ENCODE measurements around the gene TMEM52B.
"Not testable (repeated sequence)": the region's sequence is repeated elsewhere in the genome, so short reads cannot be mapped to it uniquely, and the experiment has no call there.

The TMEM52B gene

DNA sequence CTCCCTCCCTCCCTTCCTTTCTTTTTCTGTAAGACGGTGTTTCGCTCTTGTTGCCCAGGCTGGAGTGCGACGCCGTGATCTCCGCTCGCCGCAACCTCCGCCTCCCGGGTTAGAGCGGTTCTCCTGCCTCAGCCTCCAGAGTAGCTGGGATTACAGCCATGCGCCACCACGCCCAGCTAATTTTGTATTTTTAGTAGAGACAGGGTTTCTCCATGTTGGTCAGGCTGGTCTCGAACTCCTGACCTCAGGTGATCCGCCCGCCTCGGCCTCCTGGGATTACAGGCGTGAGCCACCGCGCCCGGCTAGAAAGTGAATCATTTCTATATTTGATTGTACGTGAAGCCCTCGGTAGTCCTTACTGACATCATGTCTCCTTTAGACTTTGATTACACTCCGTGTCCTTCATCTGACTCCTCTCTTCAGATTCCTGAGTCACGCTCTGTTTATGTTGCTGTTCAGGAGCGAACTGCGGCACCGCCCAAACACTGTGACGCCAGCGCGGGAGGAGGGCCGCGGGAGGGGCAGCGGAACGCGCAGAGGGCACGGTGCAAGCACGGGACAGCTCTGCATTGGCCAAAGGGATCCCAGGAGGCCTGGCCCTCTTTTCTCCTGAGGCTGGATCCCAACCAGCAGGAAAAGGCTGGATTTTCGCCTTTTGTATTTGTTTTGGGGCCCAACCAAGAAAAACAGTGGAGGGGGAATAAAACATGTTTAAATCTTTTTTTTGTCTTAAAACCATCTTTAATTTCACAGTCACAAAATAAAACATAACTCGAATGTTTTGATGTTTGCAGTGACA lies 33.3 kb downstream of the TMEM52B start:
- H3K4me1 ChIP-seq (ENCODE audit: insufficient read depth, low read length): peaks cover 10% of the 10 kb centered on the region; the same call in 1 of the 2 replicates
- peak overlapping the region; percentile 70 for H3K9ac ChIP-seq (ENCODE audit: low read depth, low read length)
- H3K36me3 ChIP-seq (ENCODE audit: insufficient read depth, low read length): no peaks in the 10 kb centered on the region
- H3K9me3 ChIP-seq (ENCODE audit: control insufficient read depth, insufficient read depth, low read length): no peaks in the 10 kb centered on the region

DNA sequence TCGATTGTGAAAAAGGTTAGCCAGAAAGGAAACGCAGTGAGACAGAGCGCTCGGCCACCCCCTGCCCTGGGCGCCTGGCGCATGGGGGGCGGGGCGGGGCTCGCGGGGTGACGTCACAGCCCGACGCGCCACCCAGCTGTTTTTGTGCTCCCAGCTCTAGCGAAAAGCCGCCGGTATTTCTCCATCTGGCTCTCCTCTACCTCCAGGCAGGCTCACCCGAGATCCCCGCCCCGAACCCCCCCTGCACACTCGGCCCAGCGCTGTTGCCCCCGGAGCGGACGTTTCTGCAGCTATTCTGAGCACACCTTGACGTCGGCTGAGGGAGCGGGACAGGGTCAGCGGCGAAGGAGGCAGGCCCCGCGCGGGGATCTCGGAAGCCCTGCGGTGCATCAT lies 33.9 kb downstream of the TMEM52B start, which contains the start of gene GABARAPL1:
Gene GABARAPL1, plus strand, starts transcription at position 139 of the 393 bp plus-strand sequence. Its CDS starts 253 bp downstream, at position 392.
- Histone ChIP-seq H3K36me3 (ENCODE audit: insufficient read depth, low read length) (no peaks in the 10 kb centered on the region), H3K9me3 (ENCODE audit: control insufficient read depth, insufficient read depth, low read length) (no peaks in the 10 kb centered on the region), H3K9ac (ENCODE audit: low read depth, low read length) (peak within 1 kb of the TSS; percentile 70), H3K4me1 (ENCODE audit: insufficient read depth, low read length) (peaks cover 10% of the 10 kb centered on the region; the same call in 1 of the 2 replicates)

DNA sequence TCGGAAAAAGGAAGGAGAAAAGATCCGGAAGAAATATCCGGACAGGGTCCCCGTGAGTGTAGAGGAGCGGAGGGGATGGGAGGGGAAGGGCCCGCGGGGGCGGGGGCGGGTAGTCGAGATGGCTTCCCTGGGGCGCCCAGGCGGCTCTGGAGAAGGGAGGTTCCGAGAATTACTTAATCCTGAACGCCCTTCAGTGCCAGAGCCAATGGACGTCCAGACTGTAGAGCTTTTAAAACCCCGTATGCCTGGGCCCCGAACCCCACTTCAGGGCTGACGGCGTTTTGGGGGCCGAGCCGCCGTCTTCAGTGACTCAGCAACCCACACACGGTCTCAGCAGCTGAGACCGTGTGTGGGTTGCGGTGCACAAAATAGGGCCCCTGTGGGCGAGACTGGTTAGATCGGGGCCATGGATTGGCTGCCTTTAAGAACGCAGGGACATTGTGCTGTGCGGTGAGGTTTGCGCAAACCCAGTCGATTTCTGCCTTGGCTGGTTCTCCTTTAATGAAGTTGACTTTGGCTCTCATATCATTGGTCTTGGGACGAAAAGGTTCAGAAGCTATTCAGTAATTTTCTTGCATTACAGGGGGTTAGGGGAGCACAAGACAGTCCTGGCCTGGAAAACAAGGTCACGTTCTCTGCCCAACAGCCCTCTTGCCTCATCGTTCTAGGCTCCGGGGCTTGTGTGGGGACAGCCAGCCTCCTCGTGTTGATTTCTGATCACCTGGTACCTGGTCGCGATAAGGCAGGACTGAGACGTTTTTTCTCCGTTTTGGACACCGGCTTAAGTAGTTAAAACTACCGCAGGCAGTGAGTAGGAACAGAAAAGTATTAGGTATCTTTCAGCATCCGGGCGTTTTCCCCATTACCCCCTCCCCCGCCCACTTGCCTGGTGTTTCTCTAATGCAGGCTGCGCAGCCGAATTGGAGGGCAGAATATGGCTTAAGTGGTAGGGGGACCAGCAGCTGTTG lies 34.6 kb downstream of the TMEM52B start:
- Histone ChIP-seq H3K9ac (ENCODE audit: low read depth, low read length) (peak overlapping the region; percentile 70), H3K4me1 (ENCODE audit: insufficient read depth, low read length) (peaks cover 10% of the 10 kb centered on the region; the same call in 1 of the 2 replicates), H3K36me3 (ENCODE audit: insufficient read depth, low read length) (peaks cover 2% of the 10 kb centered on the region; the same call in 1 of the 2 replicates), H3K9me3 (ENCODE audit: control insufficient read depth, insufficient read depth, low read length) (no peaks in the 10 kb centered on the region)

DNA sequence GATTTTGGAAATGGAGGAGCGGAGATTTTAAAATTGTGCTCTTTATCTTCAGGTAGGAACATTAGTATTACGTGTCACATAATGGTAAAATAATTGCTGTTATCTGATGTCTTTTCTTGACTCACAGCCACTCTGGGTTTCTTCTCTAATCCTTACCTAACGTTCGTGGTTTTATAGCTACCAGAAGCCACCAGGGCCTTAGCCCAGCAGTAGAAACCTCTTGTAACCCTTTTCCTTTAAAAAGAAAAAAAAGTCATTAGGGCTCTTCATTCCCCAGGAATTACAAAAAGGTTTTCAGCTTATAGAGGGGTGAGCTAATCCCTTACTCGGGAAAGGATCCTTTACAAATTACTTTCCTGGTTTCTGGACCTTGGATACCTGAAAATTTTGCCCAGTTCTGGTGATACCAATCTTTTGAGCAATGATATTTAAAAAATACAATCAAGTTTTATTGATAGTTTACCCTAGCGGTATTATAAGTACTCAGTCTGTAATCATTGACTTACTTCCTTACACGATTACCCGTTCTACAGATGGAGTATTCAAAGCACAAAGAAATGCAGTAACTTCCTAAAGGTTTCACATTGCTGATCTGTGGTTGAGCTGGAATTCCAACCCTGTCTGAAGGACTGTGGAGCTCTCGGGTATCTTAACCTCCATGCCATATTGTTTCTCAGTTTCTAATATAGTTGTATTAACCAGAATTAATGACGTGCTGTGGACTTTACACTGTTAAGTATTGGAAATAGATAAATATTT lies 35.5 kb downstream of the TMEM52B start:
- H3K36me3 ChIP-seq (ENCODE audit: insufficient read depth, low read length): peaks cover 2% of the 10 kb centered on the region; the same call in 1 of the 2 replicates
- H3K9me3 ChIP-seq (ENCODE audit: control insufficient read depth, insufficient read depth, low read length): no peaks in the 10 kb centered on the region
- peak overlapping the region; percentile 70 for H3K9ac ChIP-seq (ENCODE audit: low read depth, low read length)
- H3K4me1 ChIP-seq (ENCODE audit: insufficient read depth, low read length): peaks cover 10% of the 10 kb centered on the region; the same call in 1 of the 2 replicates

DNA sequence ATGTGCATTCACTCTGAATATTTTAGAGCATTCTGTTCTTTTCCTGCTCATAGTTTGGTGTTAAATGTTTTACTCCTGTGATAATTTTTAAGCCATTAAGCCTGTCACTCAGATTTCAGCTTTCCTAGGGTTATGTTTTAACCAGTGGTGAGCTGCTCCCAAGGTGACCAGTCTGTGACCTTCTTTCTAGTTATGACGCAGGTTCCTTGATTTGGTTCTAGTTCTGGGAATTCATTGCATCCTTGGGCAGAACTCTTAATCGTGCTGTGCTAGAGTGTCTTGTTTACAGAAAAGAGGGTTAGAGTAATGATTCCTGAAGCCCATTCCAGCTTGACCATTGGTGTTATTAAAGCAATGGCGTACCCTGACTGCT lies 36.0 kb downstream of the TMEM52B start:
- Histone ChIP-seq H3K36me3 (ENCODE audit: insufficient read depth, low read length) (peaks cover 6% of the 10 kb centered on the region), H3K4me1 (ENCODE audit: insufficient read depth, low read length) (peaks cover 10% of the 10 kb centered on the region; the same call in 1 of the 2 replicates), H3K9me3 (ENCODE audit: control insufficient read depth, insufficient read depth, low read length) (no peaks in the 10 kb centered on the region), H3K9ac (ENCODE audit: low read depth, low read length) (peak overlapping the region; percentile 70)

DNA sequence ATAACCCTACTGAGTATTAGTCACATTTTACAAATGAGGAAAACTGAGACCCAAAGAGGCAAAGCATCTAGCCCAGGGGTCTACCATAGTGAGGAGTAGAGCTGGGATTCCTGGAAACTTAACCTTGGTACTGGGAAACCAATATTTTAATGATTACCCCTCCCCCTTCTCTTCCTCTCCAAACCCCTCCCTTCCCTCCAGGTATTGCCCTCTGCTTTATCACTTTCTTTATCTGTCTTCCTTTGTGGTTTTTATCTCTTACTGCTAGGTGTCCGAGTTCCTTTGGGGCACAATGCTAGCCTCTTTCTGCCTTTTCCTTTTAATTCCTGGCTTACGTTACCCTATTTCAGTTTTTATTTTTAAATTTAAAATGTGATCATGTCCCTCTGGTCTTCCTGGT lies 36.6 kb downstream of the TMEM52B start:
- H3K9ac ChIP-seq (ENCODE audit: low read depth, low read length): peak overlapping the region; percentile 70; the same call in 1 of the 2 replicates
- peaks cover 12% of the 10 kb centered on the region for H3K36me3 ChIP-seq (ENCODE audit: insufficient read depth, low read length)
- H3K9me3 ChIP-seq (ENCODE audit: control insufficient read depth, insufficient read depth, low read length): no peaks in the 10 kb centered on the region
- peaks cover 10% of the 10 kb centered on the region; the same call in 1 of the 2 replicates for H3K4me1 ChIP-seq (ENCODE audit: insufficient read depth, low read length)

DNA sequence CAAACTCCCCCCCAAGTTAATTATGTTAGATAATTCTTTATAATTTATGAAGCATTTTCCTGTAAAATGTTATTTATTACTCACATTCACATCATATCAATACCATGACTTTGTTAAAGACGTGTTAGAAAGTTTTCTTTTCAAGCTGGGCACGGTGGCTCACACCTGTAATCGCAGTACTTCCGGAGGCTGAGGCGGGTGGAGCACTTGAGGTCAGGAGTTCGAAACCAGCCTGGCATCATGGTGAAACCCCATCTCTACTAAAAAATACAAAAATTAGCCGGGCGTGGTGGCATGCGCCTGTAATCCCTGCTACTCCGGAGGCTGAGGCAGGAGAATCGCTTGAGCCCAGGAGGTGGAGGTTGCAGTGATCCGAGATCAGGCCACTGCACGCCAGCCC lies 37.1 kb downstream of the TMEM52B start:
- H3K9ac ChIP-seq (ENCODE audit: low read depth, low read length); H3K9me3 ChIP-seq (ENCODE audit: control insufficient read depth, insufficient read depth, low read length): not testable (repeated sequence)
- Histone ChIP-seq H3K36me3 (ENCODE audit: insufficient read depth, low read length) (peaks cover 17% of the 10 kb centered on the region), H3K4me1 (ENCODE audit: insufficient read depth, low read length) (peaks cover 10% of the 10 kb centered on the region; the same call in 1 of the 2 replicates)

DNA sequence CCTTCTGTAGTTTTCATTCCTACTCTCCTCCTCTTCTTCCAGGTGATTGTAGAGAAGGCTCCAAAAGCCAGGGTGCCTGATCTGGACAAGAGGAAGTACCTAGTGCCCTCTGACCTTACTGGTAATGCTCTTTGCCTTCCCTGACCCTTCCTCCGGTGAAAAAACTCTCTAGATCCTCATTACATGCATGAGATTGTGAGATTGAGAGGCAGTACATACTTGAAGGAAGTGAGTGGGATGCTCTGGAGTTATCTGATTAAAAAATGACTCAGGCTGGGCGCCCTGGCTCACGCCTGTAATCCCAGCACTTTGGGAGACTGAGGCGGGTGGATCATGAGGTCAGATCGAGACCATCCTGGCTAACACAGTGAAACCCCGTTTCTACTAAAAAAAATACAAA lies 39.2 kb downstream of the TMEM52B start:
- Histone ChIP-seq H3K4me1 (ENCODE audit: insufficient read depth, low read length) (peaks cover 10% of the 10 kb centered on the region; the same call in 1 of the 2 replicates), H3K9ac (ENCODE audit: low read depth, low read length) (no peak overlapping the region), H3K36me3 (ENCODE audit: insufficient read depth, low read length) (peaks cover 25% of the 10 kb centered on the region), H3K9me3 (ENCODE audit: control insufficient read depth, insufficient read depth, low read length) (no peaks in the 10 kb centered on the region)

DNA sequence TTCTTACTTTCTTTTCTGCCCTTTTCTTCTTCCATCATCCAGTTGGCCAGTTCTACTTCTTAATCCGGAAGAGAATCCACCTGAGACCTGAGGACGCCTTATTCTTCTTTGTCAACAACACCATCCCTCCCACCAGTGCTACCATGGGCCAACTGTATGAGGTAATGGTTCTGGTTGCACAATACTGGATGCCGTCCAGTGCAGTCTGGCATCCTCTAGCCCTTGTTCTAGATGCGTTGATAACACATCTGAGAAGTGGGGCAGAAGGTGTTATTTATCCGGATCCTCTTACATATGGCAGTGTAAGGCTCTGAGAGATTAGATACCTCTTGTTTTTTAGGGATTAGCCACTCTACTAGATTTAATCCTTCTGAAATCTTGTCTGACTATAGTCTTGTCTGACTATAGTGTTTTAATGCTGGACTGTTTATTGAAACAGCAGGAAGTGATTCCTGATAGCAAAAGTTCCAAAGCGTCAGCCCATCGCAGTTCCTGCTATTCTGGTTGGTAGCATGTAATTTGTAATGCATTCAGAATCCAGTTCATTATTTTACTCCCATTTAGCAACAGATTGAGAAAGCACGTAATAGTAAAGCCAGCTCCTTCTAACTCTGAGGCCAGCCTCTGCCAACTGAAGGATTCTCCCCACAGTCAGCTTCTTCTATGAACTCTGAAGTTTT lies 41.7 kb downstream of the TMEM52B start:
- Histone ChIP-seq H3K9ac (ENCODE audit: low read depth, low read length) (no peak overlapping the region), H3K36me3 (ENCODE audit: insufficient read depth, low read length) (peaks cover 35% of the 10 kb centered on the region), H3K9me3 (ENCODE audit: control insufficient read depth, insufficient read depth, low read length) (no peaks in the 10 kb centered on the region), H3K4me1 (ENCODE audit: insufficient read depth, low read length) (0 out of 2 replicates have a peak, but pooled peaks cover under 1% of the 10 kb centered on the region)

DNA sequence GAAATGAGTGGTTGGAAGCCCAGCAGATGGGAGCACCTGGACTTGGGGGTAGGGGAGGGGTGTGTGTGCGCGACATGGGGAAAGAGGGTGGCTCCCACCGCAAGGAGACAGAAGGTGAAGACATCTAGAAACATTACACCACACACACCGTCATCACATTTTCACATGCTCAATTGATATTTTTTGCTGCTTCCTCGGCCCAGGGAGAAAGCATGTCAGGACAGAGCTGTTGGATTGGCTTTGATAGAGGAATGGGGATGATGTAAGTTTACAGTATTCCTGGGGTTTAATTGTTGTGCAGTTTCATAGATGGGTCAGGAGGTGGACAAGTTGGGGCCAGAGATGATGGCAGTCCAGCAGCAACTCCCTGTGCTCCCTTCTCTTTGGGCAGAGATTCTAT lies 43.0 kb downstream of the TMEM52B start:
- H3K4me1 ChIP-seq (ENCODE audit: insufficient read depth, low read length): no peaks in the 10 kb centered on the region
- no peak overlapping the region for H3K9ac ChIP-seq (ENCODE audit: low read depth, low read length)
- H3K9me3 ChIP-seq (ENCODE audit: control insufficient read depth, insufficient read depth, low read length): no peaks in the 10 kb centered on the region
- H3K36me3 ChIP-seq (ENCODE audit: insufficient read depth, low read length): peaks cover 35% of the 10 kb centered on the region

DNA sequence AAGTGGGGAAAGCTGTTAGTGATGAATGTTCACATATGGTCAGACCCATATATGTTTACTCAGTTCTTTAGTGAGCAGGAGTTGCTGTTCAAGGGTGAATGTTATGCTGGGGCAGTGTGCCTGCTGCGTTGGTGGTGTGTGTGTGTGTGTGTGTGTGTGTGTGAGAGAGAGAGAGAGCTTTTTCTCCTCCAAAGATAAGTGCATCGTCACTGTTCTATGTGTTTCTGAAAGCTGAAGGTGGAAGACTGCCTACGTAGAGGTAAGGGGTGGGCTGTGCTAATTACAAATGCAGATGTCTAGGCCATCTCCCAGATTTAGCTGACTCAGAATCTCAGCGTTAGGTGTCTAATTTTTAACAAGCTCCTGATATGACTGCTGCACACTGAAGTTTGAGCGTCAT lies 44.4 kb downstream of the TMEM52B start:
- H3K4me1 ChIP-seq (ENCODE audit: insufficient read depth, low read length): no peaks in the 10 kb centered on the region
- no peak overlapping the region for H3K9ac ChIP-seq (ENCODE audit: low read depth, low read length)
- H3K9me3 ChIP-seq (ENCODE audit: control insufficient read depth, insufficient read depth, low read length): no peaks in the 10 kb centered on the region
- peaks cover 33% of the 10 kb centered on the region for H3K36me3 ChIP-seq (ENCODE audit: insufficient read depth, low read length)

DNA sequence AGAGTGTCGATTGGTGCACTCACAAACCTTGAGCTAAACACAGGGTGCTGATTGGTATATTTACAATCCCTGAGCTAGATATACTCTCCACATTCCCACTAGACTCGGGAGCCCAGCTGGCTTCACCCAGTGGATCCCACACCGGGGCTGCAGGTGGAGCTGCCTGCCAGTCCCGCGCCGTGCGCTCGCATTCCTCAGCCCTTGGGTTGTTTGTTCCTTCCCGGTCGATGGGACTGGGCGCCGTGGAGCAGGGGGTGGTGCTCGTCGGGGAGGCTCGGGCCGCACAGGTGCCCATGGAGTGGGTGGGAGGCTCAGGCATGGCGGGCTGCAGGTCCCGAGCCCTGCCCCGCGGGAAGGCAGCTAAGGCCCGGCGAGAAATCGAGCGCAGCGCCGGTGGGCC lies 46.6 kb downstream of the TMEM52B start:
- H3K9ac ChIP-seq (ENCODE audit: low read depth, low read length); H3K9me3 ChIP-seq (ENCODE audit: control insufficient read depth, insufficient read depth, low read length); H3K4me1 ChIP-seq (ENCODE audit: insufficient read depth, low read length): not testable (repeated sequence)
- H3K36me3 ChIP-seq (ENCODE audit: insufficient read depth, low read length): peaks cover 24% of the 10 kb centered on the region

DNA sequence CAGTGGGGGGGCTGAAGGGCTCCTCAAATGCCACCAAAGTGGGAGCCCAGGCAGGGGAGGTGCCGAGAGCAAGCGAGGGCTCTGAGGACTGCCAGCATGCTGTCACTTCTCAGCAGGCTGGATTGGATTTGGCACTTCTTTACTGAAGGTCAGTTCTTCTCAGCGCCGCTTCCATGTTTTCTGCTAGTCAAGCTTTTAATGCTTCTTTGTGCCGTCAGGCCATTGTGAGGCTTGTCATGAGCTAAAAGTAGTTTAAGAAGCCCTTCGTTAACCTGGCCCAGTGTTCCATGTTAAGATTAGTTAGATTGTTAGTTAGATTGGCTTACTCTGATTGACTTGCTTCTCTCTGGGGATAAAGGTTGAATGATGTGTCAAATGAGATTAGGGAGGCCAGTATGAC lies 47.3 kb downstream of the TMEM52B start:
- Histone ChIP-seq H3K36me3 (ENCODE audit: insufficient read depth, low read length) (peaks cover 19% of the 10 kb centered on the region), H3K9ac (ENCODE audit: low read depth, low read length) (peak overlapping the region; percentile 11; the same call in 1 of the 2 replicates), H3K9me3 (ENCODE audit: control insufficient read depth, insufficient read depth, low read length) (no peaks in the 10 kb centered on the region), H3K4me1 (ENCODE audit: insufficient read depth, low read length) (no peaks in the 10 kb centered on the region)
